Testis (tissue), 2 donors: ENCODE measurements around the gene UNC5B.

Experiments used
- POLR2A ChIP-seq: fragments of 450-650 bp; IDR thresholded peaks from one replicate; pipeline ENCODE4 v1.6.1; 2017; ENCODE audit warnings: antibody characterized with exemption, mild to moderate bottlenecking, moderate library complexity
- TF ChIP-seq, protein P1 (sequence below), 3 experiments: fragments of 450-650 bp in 2 of 3; fragments of 200-600 bp in 1 of 3; sonication (generic) in 1 of 3; IDR thresholded peaks; one replicate each; pipeline ENCODE4 v1.5.1; 2016 to 2019; ENCODE audit warnings: antibody characterized with exemption in 3 of 3, mild to moderate bottlenecking in 2 of 3, moderate library complexity in 1 of 3

DNA sequence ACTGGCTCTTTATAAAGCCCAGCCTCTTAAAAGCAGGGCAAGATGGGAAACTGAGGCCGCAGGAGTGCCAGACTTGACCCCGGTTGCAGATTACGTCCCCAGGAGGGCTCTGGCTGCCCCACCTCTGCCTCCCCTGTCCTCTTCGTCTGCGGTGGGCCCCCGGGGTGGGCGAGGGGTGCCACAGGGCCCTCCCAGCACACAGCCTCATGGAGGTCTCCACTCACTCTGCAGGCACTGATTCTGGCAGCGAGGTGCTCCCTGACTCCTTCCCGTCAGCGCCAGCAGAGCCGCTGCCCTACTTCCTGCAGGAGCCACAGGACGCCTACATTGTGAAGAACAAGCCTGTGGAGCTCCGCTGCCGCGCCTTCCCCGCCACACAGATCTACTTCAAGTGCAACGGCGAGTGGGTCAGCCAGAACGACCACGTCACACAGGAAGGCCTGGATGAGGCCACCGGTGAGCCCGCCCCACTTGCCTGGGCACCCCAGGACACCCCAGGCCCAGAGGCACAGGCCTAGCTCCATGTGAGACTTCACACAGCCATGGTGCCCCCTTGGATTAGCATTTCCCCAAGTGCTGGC lies 67.3 kb downstream of the UNC5B start:
- no peak for TF ChIP-seq POLR2A
- TF ChIP-seq, protein P1, sequence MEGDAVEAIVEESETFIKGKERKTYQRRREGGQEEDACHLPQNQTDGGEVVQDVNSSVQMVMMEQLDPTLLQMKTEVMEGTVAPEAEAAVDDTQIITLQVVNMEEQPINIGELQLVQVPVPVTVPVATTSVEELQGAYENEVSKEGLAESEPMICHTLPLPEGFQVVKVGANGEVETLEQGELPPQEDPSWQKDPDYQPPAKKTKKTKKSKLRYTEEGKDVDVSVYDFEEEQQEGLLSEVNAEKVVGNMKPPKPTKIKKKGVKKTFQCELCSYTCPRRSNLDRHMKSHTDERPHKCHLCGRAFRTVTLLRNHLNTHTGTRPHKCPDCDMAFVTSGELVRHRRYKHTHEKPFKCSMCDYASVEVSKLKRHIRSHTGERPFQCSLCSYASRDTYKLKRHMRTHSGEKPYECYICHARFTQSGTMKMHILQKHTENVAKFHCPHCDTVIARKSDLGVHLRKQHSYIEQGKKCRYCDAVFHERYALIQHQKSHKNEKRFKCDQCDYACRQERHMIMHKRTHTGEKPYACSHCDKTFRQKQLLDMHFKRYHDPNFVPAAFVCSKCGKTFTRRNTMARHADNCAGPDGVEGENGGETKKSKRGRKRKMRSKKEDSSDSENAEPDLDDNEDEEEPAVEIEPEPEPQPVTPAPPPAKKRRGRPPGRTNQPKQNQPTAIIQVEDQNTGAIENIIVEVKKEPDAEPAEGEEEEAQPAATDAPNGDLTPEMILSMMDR (IDR thresholded peaks at IDR 0.05): no peak
